ENCODE results near the gene TRIM17.

TRIM17 gene

DNA sequence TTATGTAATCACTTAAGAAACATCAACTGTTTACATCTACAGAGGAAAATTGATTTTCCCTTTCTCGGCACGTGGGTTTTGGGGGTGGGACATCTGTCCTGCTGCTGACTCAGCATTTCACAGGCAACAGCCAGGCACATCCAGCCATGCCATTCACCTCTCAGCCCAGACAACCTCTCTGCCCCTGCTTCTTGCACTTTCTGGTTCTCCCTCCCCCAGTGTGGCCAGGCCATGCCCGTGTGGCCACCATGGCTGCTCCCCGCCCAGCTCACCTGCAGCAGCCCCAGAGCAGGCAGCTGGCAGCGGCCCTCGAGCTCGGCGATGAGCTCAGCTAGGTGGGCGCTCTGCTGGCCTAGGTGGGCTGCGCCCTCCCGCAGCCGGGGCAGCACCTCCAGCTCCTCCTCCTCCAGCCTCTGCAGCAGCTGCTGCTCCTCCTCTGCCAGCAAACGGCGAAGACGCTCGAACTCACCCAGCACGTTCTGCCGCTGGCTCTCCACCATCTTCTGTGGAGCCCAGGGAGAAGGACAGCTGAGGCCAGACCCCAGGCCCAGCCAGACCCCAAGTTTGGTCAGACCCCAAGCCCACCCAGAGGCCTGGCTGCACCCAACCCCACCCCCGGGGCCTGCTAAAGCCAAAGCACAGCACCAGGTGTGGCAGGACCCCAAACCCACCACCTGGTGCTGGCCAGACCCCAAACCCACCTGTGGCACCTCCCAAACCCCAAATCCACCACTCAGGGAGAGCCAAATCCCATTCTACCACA lies 15.8 kb downstream of the TRIM17 start:
- DNase-seq (ENCODE audit: low read depth), result no peak

DNA sequence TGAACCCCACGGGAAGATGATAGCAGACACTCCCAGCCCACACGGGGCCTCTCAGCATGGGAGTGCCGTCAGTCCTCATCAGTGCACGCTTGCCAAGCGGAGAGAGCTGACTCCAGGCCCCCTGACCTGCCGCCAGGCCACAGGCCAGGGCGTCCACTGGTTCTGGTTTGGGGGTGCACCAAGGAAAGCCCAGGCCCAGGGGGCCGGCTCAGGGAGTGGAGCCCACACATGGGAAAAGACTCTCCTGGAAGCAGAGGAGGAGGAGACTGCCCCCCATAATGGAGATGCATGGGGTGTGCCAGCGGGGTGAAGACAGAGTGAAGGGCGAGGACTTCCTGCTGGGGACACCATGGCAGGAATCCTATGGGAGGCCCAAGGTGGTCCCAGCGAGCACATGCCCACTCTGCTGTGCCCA lies 16.4 kb downstream of the TRIM17 start:
- DNase-seq (ENCODE audit: low read depth), result no peak

DNA sequence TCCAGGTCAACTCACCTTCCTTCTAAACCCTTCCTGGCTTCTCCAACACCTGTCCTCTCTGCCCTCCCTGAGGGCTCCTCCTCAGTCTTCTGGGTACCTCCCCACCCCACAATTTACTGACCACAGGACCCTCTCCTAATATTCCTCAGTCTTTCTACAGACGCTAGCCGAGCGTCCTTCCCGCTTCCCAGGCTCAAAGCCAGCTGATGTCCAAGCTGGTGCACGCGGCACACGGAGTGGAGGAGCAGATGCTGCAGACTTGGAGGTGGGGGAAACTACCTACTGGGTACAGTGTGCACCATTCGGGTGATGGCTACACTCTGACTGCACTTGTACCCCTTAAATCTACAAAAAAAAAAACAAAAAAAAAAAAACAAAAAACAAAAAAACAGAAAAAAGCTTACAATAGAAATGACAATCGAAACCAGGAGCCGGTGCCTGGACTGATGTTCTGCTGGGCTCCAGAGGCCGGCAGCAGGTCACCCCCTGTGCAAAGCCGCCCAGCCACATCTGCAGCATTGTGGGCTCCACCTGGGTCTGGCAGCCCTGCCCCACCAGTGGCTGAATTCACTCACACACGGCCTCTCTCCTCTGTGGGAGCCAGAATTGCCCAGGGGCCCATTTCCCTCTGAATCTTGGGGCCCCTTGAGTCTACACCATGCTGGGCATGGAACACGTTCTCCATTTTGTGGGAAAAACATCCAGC lies 17.0 kb downstream of the TRIM17 start:
- DNase-seq (ENCODE audit: low read depth), result no peak

DNA sequence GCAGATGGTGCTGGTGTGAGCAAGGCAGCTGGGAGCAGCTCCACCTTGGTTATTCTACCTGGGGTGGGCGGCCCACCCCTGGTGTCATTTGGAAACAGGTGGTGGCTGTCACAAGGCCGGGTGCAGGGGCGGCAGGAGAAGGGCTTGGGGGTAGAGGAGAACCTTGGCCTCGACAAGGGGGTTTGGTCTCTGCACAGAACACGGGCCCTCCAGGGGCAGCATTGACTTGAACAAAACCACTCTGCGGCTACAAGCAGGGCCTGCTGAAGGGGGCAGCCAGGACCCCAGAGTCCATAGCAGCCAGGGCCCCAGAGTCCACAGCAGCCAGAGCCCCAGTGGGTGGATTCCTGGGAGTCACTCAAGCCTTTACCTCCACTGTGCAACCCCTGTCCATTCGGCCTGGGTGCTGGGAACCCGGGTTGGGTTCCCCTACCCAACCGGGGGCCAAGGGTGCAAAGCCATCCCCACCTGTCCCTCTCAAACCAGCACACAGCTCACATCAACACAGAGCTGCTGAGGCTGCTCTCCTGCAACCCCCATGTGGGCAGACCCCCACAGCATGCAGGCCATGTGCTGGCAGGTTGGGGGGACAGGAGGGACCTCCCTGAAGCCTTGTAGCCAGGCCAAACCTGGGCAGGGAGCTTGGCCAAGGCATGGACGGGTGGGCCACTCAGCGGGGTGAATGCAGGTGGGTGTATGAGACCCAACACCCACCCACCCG lies 17.8 kb downstream of the TRIM17 start:
- no peak for DNase-seq (ENCODE audit: low read depth)

DNA sequence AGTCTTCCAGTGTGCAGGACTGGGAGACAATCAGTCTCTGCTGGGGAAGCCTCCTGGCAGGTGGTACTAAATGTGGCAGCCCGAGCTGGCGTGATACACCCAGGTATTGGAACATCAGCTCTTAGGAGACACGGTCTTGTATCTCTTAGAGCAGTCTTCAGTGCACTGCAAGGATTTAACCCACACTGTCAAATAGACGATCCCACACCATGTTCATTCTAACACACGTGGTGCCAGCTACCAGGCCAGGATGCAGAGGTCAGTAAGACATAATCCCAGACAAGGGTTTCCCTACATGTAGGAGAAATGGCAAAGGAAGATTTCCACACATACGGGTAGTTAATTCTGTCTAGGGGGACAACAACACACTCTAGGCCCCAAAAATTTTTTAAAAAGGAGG lies 18.7 kb downstream of the TRIM17 start:
- no peak for DNase-seq (ENCODE audit: low read depth)

DNA sequence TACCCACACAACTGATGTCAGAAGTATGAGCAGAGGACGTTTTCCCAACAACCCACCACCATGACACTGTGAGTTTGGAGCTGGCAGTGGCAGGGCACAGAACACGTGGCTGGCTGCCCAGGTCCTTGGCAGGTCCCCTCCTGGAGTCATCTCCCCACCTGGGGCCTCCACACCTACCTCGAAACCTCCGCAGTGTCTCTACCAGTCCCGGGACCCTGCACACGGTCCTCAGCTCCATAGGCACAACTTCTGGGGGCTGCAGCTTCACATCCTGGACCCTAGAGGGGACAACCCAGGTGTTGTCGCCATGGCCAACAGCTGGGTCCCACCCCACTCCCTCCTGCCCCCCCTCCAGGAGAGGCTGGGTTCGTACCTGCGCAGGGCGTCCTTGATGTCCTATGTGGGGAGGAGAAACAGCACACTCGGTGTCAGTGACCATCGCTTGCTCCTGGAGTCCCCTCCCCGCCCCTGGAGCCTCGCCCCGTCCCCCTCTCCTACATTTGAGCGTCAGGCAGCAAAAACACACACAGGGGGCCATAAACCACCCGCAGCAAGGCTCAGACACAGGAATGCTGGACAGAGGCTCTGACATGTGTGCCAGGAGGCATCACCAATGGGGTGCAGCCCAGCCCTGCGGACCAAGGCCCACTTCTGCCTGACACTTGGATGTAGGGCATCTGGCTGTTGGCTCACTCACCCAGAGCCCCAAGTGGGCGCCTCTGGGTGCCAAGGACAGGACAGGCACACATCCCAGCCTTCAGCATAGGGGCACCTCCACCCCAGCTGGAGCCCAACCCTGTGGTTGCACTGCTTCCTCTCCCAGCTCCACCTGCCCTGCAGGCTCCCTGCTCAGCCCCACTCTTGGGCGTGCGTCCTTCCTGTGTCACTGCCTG lies 19.6 kb downstream of the TRIM17 start:
- no peak for DNase-seq (ENCODE audit: low read depth)

DNA sequence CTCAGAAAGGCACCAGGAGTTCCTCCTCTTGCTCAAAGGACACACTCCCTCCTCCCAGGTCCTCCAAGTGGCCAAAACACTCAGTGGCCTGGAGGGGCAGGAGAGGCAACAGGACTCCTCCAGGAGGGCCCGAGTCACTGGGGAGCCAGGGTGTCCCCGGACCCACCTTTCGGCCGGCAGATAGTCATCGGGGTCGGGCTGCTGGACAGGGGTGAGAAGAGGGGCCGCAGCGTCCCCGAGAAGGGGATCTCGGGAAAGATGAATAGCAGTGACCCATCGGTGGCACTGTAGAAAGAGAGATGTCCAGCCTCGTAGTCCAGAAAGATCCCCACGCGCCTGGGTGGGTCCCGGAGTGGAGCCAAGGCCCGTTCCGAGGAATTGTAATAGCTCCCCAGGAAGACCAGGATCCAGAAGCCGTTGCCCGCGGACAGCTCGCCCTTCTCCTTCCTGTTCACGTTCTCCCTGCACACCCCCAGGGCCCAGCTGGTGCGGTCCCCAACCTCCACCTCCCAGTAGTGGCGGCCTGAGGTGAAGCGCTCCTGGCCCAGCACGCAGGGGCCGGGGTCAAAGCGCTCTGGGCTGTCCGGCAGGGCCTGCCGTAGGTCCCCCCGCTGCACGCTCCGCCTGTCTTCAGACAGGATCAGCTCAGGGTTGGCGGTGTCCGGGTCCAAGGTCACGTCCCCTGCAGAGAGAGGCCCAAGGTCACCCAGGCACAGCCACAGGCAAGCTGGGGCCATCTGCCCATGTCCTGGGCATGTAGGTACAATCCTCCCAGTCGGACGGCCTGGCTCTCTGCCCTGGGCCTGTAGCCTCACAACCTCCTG lies 21.9 kb downstream of the TRIM17 start:
- no peak for DNase-seq (ENCODE audit: low read depth)

DNA sequence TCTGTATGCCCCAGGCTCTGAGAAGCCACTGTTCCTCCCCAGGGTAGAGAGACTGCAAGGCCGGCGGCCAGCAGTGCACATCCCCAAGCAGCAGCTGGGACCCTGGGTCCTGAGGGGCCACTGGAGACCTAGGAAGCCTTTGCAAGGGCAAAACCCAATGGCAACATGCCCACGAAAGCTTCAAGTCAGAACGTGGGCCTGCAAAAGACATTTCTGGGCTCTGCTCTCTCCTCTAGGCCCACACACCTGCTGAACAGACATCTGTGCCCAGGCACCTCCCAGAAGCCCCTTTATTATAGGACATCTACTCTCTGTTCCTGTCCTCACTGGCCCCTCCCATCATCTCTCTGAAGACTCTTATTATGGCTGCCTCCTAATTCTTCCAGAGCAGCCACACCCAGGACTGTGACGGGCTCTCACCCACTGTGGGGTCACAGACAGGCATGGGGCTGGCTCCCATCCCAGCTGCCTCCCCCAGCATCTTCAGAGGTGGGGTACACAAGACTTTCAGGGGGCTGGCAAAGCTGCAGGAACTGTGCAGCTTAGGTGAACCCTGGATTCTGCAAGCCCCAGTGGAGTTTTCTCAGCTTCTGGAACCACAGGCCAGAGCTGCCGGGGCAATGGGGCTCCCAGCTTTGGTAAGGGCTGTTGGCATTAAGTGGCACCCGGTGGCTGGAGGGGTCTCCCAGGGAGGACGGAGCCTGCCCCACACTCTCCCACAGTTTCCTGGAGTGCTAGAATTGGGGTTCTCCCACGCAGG lies 22.7 kb downstream of the TRIM17 start:
- no peak for DNase-seq (ENCODE audit: low read depth)

DNA sequence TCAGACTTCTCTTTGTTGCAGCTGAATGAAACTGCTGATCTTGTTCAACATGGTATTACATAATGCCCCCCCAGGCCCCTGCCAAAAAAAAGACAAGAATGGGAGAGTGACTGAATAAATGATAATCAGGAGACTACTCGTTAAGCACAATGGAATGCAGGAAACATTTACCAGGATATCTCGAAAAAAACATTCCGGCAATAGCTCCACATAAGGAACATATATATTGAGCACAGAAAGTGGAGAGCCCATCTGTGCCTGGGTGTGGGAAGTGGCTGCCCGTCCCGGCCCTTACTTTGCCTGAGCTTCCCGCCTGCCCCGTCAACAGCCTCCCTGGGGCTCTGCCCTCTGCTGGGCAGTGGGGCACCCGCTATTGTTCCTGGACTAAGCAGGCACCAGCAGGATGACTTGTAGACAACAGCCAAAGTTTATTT lies 23.4 kb downstream of the TRIM17 start:
- no peak for DNase-seq (ENCODE audit: low read depth)

DNA sequence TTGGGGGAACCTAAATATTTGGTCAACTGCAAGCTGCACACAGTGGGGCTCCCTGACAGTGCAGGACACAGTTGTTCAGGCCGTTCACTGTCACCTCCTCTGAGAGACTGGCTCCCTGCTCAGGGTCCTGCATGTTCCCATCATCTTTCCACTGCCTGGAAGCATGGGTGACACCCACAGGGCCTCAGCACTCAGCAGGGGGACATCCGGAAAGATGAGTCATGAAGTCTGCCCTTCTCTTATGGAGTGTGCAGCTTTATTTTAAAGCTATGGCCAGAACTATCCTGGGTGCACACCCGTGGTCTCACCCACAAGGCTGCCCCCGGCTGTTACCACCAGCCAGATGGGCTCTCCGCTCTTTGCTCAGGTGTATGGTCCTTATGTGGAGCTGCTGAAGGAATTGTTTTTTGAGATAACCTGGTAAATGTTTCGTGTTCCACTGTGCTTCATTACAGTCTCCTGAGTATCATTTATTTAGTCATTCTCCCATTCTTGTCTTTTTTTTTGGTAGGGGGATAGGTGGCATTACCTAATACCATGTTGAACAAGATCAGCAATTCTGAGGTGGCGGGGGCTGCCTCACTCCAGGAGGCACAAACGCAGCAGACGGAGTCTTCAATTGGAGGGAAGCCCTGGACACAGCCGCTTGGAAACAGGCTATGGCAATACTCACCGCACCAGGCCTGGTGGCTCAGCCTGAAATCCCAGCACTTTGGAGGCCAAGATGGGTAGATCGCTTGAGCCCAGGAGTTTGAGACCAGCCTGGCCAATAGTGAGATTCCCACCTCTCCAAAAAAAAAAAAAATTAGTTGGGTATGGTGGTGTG lies 24.3 kb downstream of the TRIM17 start:
- DNase-seq (ENCODE audit: low read depth), result no peak

DNA sequence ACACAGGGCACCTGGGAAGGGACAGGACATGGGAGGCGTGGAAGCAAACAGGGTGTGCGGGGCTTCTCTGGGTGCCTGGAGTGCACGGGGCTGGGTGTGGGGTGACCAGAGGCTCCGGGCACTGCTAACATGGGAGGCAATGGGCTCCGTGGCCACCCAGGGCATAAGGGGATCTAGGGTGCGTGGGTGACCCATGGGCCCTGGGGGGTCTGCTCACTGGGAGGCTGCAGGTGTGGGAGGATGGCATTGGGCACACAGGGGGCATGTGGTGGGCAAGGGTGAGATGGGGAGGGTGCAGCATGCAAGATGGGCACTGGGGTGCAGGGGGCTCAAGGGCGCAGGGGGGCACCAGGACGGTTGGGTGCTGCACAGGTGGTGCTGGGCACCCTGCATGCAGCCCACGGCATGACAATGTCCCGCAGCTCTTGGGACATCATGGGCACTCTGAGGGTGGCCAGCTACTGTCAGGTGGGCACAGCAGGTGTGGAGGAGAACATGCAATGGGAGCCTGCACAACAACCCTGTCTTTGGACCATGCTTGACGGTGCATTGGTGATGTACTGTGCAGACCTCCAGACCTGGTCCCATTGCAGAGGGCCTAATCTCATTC lies 25.1 kb downstream of the TRIM17 start:
- no peak for DNase-seq (ENCODE audit: low read depth)

DNA sequence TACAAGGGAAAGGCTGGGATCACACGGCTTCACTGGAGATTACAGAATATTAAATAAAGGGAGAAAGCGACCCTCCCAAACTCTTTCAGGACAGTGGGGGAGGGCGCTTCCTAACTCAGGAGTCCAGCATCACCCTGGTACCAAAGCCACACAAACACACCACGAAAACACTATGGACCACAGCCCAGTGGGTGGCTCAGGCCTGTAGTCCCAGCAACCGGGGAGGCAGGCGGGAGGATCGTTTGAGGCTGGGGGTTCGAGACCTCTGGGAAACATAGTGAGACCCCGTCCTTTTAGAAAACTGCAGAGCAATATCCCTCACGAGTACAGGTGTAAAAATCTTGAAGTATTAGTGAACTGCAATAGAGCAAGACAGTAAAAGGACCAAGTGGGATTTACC lies 26.0 kb downstream of the TRIM17 start:
- DNase-seq (ENCODE audit: low read depth), result no peak

DNA sequence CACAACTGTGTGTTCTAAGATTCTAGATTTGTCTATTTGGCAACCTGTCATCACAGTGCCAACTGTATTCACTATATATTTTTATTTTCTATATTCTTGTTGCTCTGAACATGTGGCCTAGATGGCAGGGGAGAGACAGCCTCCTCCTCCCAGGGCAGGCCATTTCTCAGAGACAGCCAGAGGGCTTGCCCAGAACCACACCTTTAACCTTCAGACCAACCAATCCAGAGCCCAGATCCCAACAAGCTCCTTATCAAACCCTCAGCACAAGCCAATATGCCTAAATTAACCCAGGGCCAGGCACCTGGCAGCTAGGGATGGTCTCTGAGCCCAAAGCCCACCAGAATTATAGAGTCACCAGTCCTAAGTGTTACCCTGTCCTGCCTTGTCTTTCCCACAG lies 29.3 kb downstream of the TRIM17 start:
- DNase-seq (ENCODE audit: low read depth), result no peak

DNA sequence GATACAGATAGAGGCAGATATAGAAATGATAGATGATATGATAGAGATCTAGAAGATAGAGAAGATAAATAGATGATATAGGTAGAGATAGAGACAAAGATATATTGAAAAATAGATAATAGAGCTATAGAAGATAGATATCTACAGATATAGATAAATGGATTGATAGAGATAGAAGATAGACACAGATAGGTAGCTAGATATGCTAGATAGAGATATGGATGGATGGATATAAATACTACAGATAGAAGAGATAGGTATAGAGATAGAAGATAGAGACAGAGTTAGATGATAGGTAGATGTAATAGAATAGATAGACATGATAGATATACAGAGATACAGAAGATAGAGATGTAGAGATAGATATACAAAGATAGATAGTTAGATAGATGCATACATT lies 31.4 kb downstream of the TRIM17 start:
- DNase-seq (ENCODE audit: low read depth), result no peak

DNA sequence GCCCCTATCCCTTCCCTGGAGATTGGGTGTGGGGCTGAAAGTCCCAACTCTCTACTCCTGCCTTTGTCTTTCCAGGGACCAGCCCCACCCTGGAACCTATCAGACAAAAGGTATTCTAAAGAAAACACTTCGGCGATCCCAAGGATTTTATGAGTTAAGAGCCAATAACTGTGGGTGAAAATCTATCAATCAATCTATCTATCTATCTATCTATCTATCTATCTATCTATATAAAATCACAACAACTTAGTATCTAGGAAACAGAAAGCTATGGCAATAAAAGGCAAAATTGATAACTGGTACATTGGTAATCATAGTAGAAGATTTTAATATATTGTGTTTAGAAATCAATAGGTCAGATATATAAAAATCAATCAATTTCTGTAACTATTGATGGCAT lies 32.9 kb downstream of the TRIM17 start:
- DNase-seq (ENCODE audit: low read depth), result no peak

DNA sequence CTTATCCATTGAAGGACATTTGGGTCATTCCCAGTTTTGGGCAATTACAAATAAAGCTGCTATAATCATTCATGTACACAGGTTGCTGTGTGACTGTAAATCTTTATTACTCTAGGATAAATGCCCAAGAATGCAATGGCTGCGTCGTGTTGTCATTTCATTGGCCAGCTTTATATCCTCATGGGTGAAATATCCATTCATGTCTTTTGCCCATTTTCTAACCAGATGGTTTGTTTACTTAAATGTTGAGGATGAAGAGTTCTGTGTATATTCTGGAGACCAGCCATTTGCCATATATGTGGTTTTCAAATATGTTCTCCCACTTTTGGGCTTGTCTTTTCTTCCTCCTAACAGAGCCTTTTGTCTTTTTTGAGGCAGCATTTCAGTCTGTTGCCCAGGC lies 35.3 kb downstream of the TRIM17 start:
- no peak for DNase-seq (ENCODE audit: low read depth)

DNA sequence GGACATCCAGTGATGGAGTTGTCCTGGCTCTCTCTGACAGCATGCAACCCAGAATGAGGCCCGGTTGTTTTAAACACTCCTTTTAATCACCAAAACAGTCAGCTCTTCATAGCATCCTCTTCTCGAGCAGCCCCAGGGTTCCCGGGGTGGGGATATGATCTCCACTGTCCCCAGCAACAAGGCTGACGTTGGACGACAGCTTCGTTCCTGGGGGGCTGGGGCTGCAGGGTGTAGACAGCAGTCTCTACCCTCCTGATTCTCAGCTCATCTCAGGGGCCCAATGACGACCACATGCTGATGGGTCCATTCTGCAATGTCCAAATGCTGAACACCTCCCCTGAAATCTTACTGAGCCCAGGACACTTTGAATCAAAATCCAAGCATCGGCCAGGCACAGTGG lies 37.0 kb downstream of the TRIM17 start:
- no peak for DNase-seq (ENCODE audit: low read depth)

DNA sequence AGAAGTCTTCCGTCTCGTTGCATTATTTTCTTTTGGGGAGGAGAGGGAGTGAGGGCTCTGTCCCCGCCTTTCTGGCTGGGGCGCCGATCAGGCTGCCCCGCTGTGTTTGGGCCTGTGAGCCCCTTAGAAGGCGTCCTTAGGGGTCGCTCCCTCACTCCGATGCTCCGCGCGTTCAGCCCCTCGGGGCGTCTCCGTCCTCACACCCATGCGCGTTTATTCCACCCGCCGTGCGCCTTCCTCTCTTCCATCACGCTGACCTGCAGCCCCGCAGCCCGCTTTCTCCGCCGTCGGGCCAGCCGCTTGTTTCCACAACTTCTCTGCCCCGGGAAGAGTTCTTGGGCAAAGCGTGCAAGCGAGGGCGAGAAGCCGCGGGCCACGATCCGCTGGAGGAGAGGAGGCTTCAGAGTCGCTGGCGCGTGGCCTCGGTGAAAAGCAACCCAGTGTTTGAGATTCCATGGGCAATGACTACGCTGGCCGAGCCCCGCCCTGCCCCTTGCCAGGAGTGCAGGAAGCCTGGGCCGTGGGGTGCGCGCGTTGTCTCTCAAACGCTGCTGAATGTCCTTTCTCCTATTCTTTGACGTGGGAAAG lies 37.7 kb downstream of the TRIM17 start:
- DNase-seq (ENCODE audit: low read depth), result no peak
